ENCODE measurements around the gene TMBIM6. TPM values are rescaled to one million over a fixed set of nuclear protein-coding genes. Genes with fewer than 3 reads are reported as not detected.
"Not testable (repeated sequence)": the region's sequence is repeated elsewhere in the genome, so short reads cannot be mapped to it uniquely, and the experiment has no call there.

The TMBIM6 gene
- total RNA-seq, 4 donors from 2014 or later, result 201 to 298 (median 263) TPM

DNA sequence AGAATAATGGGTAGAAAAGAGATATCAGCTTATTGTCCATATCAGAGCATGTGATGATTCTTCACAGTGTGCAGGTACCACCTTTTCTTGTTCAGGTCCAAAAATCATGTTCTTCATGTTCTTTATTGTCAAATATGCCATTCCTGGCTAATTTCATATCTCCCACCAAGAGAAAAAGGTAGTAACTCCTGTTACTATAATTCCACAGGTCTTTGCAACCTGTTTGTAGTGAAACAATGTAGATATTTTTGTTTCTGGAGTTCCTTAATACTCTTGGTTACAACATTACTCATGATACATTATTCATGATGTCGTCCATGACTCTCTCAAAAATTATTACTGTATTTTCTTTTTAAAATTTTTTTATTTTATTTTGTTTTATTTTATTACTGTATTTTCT lies 11.3 kb upstream of the TMBIM6 start:
- Histone ChIP-seq H3K4me1 (no peaks in the 10 kb centered on the region), H3K36me3 (no peaks in the 10 kb centered on the region), H3K27ac (no peak overlapping the region), H3K27me3 (no peaks in the 10 kb centered on the region), H3K4me3 (no peak overlapping the region), H3K9me3 (no peaks in the 10 kb centered on the region)
- intact Hi-C loops (cut with DNase I; ENCODE audit: low total_unique reads), result no loop called here
- TF ChIP-seq CTCF (IDR thresholded peaks at IDR 0.05), result no peak
- TF ChIP-seq POLR2A (IDR thresholded peaks at IDR 0.05), result no peak
- DNase-seq, result no peak

- TF ChIP-seq CTCF (IDR thresholded peaks at IDR 0.05), result no peak
- no peak for TF ChIP-seq POLR2A (IDR thresholded peaks at IDR 0.05)
- no peaks in the 10 kb centered on the region for H3K9me3 ChIP-seq
- no peak overlapping the region for H3K4me3 ChIP-seq
- H3K27me3 ChIP-seq, result no peaks in the 10 kb centered on the region
- intact Hi-C loops (cut with DNase I; ENCODE audit: low total_unique reads), result no loop called here
- no peaks in the 10 kb centered on the region for H3K4me1 ChIP-seq
- DNase-seq, result no peak
- H3K36me3 ChIP-seq, result no peaks in the 10 kb centered on the region
- no peak overlapping the region for H3K27ac ChIP-seq
Observed at GRCh38 chr12:49730568-49731101, 10.7 kb upstream of the TMBIM6 start.

- H3K4me3 ChIP-seq, result no peak overlapping the region
- TF ChIP-seq CTCF (IDR thresholded peaks at IDR 0.05) (no peak), POLR2A (IDR thresholded peaks at IDR 0.05) (no peak)
- H3K36me3 ChIP-seq, result no peaks in the 10 kb centered on the region
- no peak overlapping the region for H3K27ac ChIP-seq
- H3K4me1 ChIP-seq, result no peaks in the 10 kb centered on the region
- H3K9me3 ChIP-seq, result no peaks in the 10 kb centered on the region
- no peak for DNase-seq
- intact Hi-C loops (cut with DNase I; ENCODE audit: low total_unique reads), result no loop called here
- H3K27me3 ChIP-seq, result no peaks in the 10 kb centered on the region
Observed at GRCh38 chr12:49733219-49734017, 7.9 kb upstream of the TMBIM6 start.

DNA sequence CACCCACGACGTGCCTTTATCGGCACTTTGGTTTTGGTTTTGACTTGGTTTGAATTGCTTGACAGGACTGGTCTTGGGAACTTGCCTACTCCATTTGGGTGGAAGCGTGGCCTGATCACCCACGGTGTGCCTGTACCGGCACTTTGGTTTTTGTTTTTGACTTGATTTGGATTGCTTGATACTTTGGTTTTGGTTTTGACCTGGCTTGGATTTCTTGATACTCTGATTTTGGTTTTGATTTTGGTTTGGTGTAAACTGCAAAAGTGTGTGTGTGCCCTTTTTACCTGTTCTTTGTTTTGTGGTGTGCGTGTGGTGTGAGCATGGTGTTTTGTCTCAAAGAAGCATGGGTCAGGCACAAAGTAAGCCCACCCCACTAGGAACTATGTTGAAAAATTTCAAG lies 6.5 kb upstream of the TMBIM6 start:
- H3K4me1 ChIP-seq; H3K36me3 ChIP-seq; H3K9me3 ChIP-seq; DNase-seq; H3K27me3 ChIP-seq; H3K27ac ChIP-seq; H3K4me3 ChIP-seq; intact Hi-C loops (cut with DNase I; ENCODE audit: low total_unique reads): not testable (repeated sequence)

- H3K27ac ChIP-seq; H3K4me3 ChIP-seq; H3K36me3 ChIP-seq; DNase-seq; H3K4me1 ChIP-seq; intact Hi-C loops (cut with DNase I; ENCODE audit: low total_unique reads); H3K9me3 ChIP-seq; H3K27me3 ChIP-seq: not testable (repeated sequence)
Observed at GRCh38 chr12:49738721-49739120, 2.6 kb upstream of the TMBIM6 start.

DNA sequence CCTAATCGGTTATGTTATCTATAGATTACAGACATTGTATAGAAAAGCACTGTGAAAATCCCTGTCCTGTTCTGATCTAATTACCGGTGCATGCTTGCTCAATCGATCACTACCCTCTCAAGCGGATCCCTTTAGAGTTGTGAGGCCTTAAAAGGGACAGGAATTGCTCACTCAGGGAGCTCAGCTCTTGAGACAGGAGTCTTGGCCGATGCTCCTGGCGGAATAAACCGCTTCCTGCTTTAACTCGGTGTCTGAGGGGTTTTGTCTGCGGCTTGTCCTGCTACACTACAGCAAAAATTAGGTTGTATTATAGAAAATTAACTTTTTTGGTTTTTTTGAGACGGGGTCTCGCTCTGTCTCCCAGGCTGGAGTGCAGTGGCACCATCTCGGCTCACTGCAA lies 1.1 kb upstream of the TMBIM6 start:
- H3K4me1 ChIP-seq; H3K36me3 ChIP-seq; H3K4me3 ChIP-seq; DNase-seq; H3K27me3 ChIP-seq; H3K9me3 ChIP-seq; intact Hi-C loops (cut with DNase I; ENCODE audit: low total_unique reads): not testable (repeated sequence)
- peak overlapping the region in 1 of 2 donors; percentile 80 for H3K27ac ChIP-seq
